ENCODE measurements around the gene CKAP5.

The CKAP5 gene

GRCh38 chr11:46766656-46767055 lies 79.4 kb downstream of the CKAP5 start:
- DNase-seq (ENCODE audit: low read depth in 2 of 2): no peak

GRCh38 chr11:46762248-46762647 lies 83.8 kb downstream of the CKAP5 start:
- no peak for DNase-seq (ENCODE audit: low read depth in 2 of 2)

GRCh38 chr11:46761807-46762206 lies 84.3 kb downstream of the CKAP5 start:
- DNase-seq (ENCODE audit: low read depth in 2 of 2): no peak

GRCh38 chr11:46760429-46761128 lies 85.5 kb downstream of the CKAP5 start:
- no peak for DNase-seq (ENCODE audit: low read depth in 2 of 2)

GRCh38 chr11:46759196-46759595 lies 86.9 kb downstream of the CKAP5 start:
- DNase-seq (ENCODE audit: low read depth in 2 of 2): no peak

GRCh38 chr11:46755962-46756361 lies 90.1 kb downstream of the CKAP5 start:
- no peak for DNase-seq (ENCODE audit: low read depth in 2 of 2)

GRCh38 chr11:46747150-46747549 lies 98.9 kb downstream of the CKAP5 start:
- DNase-seq (ENCODE audit: low read depth in 2 of 2): no peak

- DNase-seq (ENCODE audit: low read depth in 2 of 2): no peak
Observed at GRCh38 chr11:46745995-46746394, 100.1 kb downstream of the CKAP5 start.

GRCh38 chr11:46745328-46745727 lies 100.8 kb downstream of the CKAP5 start:
- no peak for DNase-seq (ENCODE audit: low read depth in 2 of 2)

- no peak for DNase-seq (ENCODE audit: low read depth in 2 of 2)
Observed at GRCh38 chr11:46743693-46744339, 102.3 kb downstream of the CKAP5 start.

GRCh38 chr11:46743043-46743442 lies 103.0 kb downstream of the CKAP5 start:
- DNase-seq (ENCODE audit: low read depth in 2 of 2): no peak

- DNase-seq (ENCODE audit: low read depth in 2 of 2): no peak
Observed at GRCh38 chr11:46741600-46742484, 104.2 kb downstream of the CKAP5 start.

- no peak for DNase-seq (ENCODE audit: low read depth in 2 of 2)
Observed at GRCh38 chr11:46738887-46739286, 107.2 kb downstream of the CKAP5 start.

- DNase-seq (ENCODE audit: low read depth in 2 of 2): no peak
Observed at GRCh38 chr11:46737699-46738098, 108.4 kb downstream of the CKAP5 start.

- DNase-seq (ENCODE audit: low read depth in 2 of 2): no peak
Observed at GRCh38 chr11:46736615-46737014, 109.5 kb downstream of the CKAP5 start.

- no peak for DNase-seq (ENCODE audit: low read depth in 2 of 2)
Observed at GRCh38 chr11:46736146-46736545, 109.9 kb downstream of the CKAP5 start.

GRCh38 chr11:46733234-46733633 lies 112.8 kb downstream of the CKAP5 start:
- DNase-seq (ENCODE audit: low read depth in 2 of 2): no peak

- DNase-seq (ENCODE audit: low read depth in 2 of 2): no peak
Observed at GRCh38 chr11:46731545-46731944, 114.5 kb downstream of the CKAP5 start.

- DNase-seq (ENCODE audit: low read depth in 2 of 2): no peak
Observed at GRCh38 chr11:46729110-46730027, 116.7 kb downstream of the CKAP5 start.

- DNase-seq (ENCODE audit: low read depth in 2 of 2): no peak
Observed at GRCh38 chr11:46728659-46729040, 117.4 kb downstream of the CKAP5 start.

GRCh38 chr11:46727952-46728658 lies 118.0 kb downstream of the CKAP5 start:
- no peak for DNase-seq (ENCODE audit: low read depth in 2 of 2)
